Suprapubic skin (tissue), 4 donors: ENCODE data around the gene BTBD6. TPM values are rescaled to one million over a fixed set of nuclear protein-coding genes. Genes with fewer than 3 reads are reported as not detected.

Experiments
- DNase-seq, 2 donors: peaks; one replicate each; pipeline ENCODE4 v3.0.0-alpha.2; 2019; ENCODE audit warnings: low spot score in 2 of 2
- H3K27ac ChIP-seq: fragments of 200-600 bp; sonication (generic); one replicate; pipeline ENCODE4 v1.5.1; 2019
- H3K27me3 ChIP-seq: fragments of 200-600 bp; sonication (generic); one replicate; pipeline ENCODE4 v1.5.1; 2019
- H3K36me3 ChIP-seq: fragments of 200-600 bp; sonication (generic); one replicate; pipeline ENCODE4 v1.5.1; 2019
- H3K4me1 ChIP-seq: fragments of 200-600 bp; sonication (generic); one replicate; pipeline ENCODE4 v1.5.1; 2019
- H3K4me3 ChIP-seq: fragments of 200-600 bp; sonication (generic); one replicate; pipeline ENCODE4 v1.5.1; 2019; ENCODE audit warnings: mild to moderate bottlenecking
- H3K9me3 ChIP-seq: fragments of 200-600 bp; sonication (generic); one replicate; pipeline ENCODE4 v1.5.1; 2019
- EP300 ChIP-seq: sonication (generic); formaldehyde crosslinking; IDR thresholded peaks from one replicate; pipeline ENCODE4 v1.6.1; 2017; ENCODE audit warnings: antibody characterized with exemption
- POLR2A ChIP-seq, 2 donors: fragments of 450-650 bp; IDR thresholded peaks; one replicate each; pipeline ENCODE4 v1.6.1; 2017; ENCODE audit warnings: antibody characterized with exemption in 2 of 2, mild to moderate bottlenecking in 2 of 2, moderate library complexity in 2 of 2
- POLR2AphosphoS5 ChIP-seq, 3 donors: sonication (generic); formaldehyde crosslinking; IDR thresholded peaks; one replicate each; pipeline ENCODE4 v1.6.1; 2017; ENCODE audit warnings: antibody characterized with exemption in 3 of 3
- WGBS: methylation state at CpG from one replicate; pipeline ENCODE4 v1.1.5; 2018; 5-methylcytosine and 5-hydroxymethylcytosine counted together
- total RNA-seq, 4 donors: library from RNA; depleted of rRNA; stranded (reverse); fragments of >200 nt; gene quantifications; one replicate each; pipeline ENCODE4 v1.1.0, GENCODE V29; 2016
- TF ChIP-seq, protein P1 (sequence below), 2 donors: fragments of 200-600 bp in 1 of 2; fragments of 450-650 bp in 1 of 2; sonication (generic) in 1 of 2; IDR thresholded peaks; one replicate each; pipeline ENCODE4 v1.5.1; 2016 to 2019; ENCODE audit warnings: antibody characterized with exemption in 2 of 2, mild to moderate bottlenecking in 1 of 2, moderate library complexity in 1 of 2

The BTBD6 gene
- total RNA-seq, 4 donors from 2014 or later, result 38.9 to 63.7 (median 58.6) TPM

DNA sequence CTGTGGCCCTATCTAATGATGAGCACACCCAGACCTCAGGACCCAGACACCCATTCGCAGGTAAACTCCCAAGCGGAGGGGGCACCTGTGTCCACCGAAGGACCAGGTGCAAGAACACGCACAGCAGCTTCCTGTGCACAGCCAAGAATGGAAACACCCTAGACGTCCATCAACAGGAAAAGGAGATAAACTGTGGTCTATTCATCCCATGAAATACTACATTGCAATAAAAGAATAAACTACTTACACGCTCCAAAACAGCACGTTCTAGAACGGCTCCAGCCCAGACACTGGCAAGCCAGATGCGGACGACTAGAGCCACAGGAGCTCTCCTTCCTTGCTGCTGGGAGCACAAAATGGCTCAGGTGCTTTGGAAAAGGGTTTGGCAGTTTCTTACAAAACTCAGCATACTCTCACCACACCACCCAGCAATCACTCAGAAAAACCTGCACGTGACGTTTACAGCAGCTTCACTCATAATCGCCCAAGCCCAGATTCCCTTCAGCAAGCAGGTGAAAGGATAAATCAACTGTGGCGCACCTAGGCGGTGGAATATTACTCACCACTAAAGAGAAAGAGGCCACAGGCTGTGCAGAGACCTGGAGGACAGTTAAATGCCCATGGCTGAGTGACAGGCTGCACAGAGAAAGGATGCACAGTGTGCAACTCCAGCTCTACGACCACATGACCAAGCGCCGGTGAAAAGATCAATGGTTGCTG lies 31.5 kb downstream of the BTBD6 start:
- Histone ChIP-seq H3K4me1 (peaks cover 8% of the 10 kb centered on the region), H3K36me3 (peaks cover 15% of the 10 kb centered on the region)

DNA sequence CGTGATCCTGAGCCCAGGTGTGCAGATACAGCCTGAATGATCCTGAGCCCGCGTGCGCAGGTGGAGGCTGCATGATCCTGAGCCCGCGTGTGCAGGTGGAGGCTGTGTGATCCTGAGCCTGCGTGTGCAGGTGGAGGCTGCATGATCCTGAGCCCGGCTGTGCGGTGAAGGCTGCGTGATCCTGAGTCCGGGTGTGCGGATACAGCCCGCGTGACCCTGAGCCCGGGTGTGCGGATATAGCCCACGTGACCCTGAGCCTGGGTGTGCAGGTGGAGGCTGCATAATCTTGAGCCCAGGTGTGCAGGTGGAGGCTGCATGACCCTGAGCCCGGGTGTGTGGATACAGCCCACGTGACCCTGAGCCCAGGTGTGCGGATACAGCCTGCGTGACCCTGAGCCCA lies 32.2 kb downstream of the BTBD6 start:
- whole genome bisulfite sequencing, result 91% methylated on average over 14 of the region's 21 CpGs
- peaks cover 8% of the 10 kb centered on the region for H3K4me1 ChIP-seq
- TF ChIP-seq, protein P1, sequence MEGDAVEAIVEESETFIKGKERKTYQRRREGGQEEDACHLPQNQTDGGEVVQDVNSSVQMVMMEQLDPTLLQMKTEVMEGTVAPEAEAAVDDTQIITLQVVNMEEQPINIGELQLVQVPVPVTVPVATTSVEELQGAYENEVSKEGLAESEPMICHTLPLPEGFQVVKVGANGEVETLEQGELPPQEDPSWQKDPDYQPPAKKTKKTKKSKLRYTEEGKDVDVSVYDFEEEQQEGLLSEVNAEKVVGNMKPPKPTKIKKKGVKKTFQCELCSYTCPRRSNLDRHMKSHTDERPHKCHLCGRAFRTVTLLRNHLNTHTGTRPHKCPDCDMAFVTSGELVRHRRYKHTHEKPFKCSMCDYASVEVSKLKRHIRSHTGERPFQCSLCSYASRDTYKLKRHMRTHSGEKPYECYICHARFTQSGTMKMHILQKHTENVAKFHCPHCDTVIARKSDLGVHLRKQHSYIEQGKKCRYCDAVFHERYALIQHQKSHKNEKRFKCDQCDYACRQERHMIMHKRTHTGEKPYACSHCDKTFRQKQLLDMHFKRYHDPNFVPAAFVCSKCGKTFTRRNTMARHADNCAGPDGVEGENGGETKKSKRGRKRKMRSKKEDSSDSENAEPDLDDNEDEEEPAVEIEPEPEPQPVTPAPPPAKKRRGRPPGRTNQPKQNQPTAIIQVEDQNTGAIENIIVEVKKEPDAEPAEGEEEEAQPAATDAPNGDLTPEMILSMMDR (IDR thresholded peaks at IDR 0.05), result no peak
- TF ChIP-seq POLR2A (IDR thresholded peaks at IDR 0.05) (no peak), POLR2AphosphoS5 (IDR thresholded peaks at IDR 0.05) (no peak), EP300 (no peak)

More for the DNA sequence above, 31.5 kb downstream of the BTBD6 start:
- no peak for DNase-seq
- no peak overlapping the region for H3K4me3 ChIP-seq
- 90% methylated on average over 18 of the region's 18 CpGs for WGBS
- TF ChIP-seq POLR2A (IDR thresholded peaks at IDR 0.05) (no peak), POLR2AphosphoS5 (IDR thresholded peaks at IDR 0.05) (no peak), EP300 (no peak)
- TF ChIP-seq, protein P1 (IDR thresholded peaks at IDR 0.05), result no peak
- no peak overlapping the region for H3K27ac ChIP-seq
- H3K9me3 ChIP-seq, result no peaks in the 10 kb centered on the region
- H3K27me3 ChIP-seq, result no peaks in the 10 kb centered on the region

DNA sequence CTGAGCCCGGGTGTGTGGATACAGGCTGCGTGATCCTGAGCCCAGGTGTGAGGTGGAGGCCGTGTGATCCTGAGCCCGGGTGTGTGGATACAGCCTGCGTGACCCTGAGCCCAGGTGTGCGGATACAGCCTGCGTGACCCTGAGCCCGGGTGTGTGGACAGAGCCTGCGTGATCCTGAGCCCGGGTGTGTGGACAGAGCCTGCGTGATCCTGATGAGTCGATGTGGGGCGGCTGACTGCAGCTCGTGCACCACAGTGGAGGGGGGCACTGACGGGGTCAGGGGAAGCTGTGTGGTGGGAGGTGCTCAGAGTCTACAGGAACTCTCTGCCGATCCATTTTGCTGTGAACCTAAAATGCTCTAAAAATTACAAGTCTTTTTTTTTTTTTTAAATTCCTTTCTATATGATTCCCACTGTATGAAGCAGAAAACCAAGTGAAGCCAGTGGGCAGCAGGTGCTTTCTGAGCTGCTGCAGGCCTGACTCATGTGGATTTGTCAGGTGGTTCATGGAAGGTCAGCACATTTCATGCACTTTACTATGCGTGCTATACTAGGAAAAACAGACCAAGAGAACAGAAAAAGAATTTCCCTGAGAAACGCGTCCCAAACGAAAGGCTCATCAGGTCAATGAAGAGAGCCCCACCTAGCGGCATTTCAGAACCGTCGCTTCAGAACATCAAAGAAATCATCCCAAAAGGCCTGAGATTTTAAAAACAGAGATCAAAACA lies 33.2 kb downstream of the BTBD6 start:
- H3K9me3 ChIP-seq, result no peaks in the 10 kb centered on the region
- no peak for TF ChIP-seq POLR2AphosphoS5 (IDR thresholded peaks at IDR 0.05)
- TF ChIP-seq, protein P1 (IDR thresholded peaks at IDR 0.05), result peak; percentile 19 to 42
- H3K4me3 ChIP-seq, result no peak overlapping the region
- peaks cover 15% of the 10 kb centered on the region for H3K36me3 ChIP-seq
- H3K27me3 ChIP-seq, result no peaks in the 10 kb centered on the region
- DNase-seq, result no peak
- no peak overlapping the region for H3K27ac ChIP-seq
- H3K4me1 ChIP-seq, result peaks cover 8% of the 10 kb centered on the region
- 47% methylated on average over 14 of the region's 23 CpGs for WGBS

More for the DNA sequence above, 32.2 kb downstream of the BTBD6 start:
- Histone ChIP-seq H3K27ac (no peak overlapping the region), H3K4me3 (no peak overlapping the region), H3K36me3 (peaks cover 15% of the 10 kb centered on the region), H3K9me3 (no peaks in the 10 kb centered on the region), H3K27me3 (no peaks in the 10 kb centered on the region)
- DNase-seq, result no peak

DNA sequence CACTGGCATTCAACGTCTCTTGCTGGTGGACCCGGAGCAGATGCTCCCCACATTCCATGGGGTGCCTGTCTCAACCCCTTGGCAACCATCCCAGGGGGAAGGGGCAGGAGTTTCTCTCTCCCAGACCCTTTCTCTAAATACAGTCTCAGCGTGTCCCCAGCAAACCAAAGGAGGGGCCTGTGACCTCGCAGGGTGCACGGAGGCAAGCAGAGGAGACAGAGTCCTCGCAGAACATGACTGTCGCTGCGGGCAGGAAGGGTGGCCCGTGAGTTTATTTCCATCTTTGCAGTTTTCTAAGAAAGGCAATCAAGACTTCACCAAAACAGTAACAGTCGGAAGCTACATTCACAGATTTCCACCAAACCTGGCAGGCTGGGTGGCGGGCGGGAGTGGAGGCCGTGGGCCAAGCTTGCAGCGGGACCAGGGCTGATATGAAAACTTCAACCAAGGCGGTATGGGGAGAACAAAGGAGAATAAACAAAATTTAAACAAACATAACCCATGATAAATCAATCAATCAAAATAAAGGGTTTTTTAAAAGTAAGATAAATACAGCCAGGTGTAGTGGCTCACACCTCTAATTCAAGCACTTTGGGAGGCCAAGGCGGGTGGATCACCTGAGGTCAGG lies 33.9 kb downstream of the BTBD6 start:
- WGBS, result 79% methylated on average over 16 of the region's 16 CpGs
- TF ChIP-seq EP300 (no peak), POLR2A (IDR thresholded peaks at IDR 0.05) (no peak), POLR2AphosphoS5 (IDR thresholded peaks at IDR 0.05) (no peak)
- TF ChIP-seq, protein P1 (IDR thresholded peaks at IDR 0.05), result no peak
- peaks cover 15% of the 10 kb centered on the region for H3K36me3 ChIP-seq
- no peak for DNase-seq
- no peaks in the 10 kb centered on the region for H3K27me3 ChIP-seq
- H3K9me3 ChIP-seq, result no peaks in the 10 kb centered on the region
- no peak overlapping the region for H3K27ac ChIP-seq
- H3K4me3 ChIP-seq, result no peak overlapping the region
- H3K4me1 ChIP-seq, result peaks cover 8% of the 10 kb centered on the region

DNA sequence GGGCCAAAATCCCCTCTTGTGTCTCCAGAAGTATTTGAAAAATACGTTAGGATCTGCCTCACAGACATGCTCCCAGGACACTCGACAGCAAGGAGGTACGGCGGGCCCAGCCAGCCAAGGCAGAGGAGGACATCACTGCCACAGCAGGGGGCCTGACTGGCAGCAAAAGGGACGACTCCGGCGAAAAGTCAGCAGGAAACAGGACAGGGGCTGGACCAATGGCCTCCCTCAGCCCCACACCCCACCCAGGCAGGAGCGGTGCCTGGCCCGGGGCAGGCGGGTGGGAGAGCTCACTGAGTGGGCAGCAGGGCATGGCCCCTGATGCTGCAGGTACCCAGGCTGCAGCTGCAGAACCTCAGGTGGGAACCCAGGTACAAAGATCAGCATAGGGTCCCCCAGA lies 34.7 kb downstream of the BTBD6 start:
- Histone ChIP-seq H3K9me3 (no peaks in the 10 kb centered on the region), H3K4me1 (peaks cover 3% of the 10 kb centered on the region), H3K27ac (no peak overlapping the region), H3K4me3 (no peak overlapping the region), H3K27me3 (no peaks in the 10 kb centered on the region), H3K36me3 (peaks cover 15% of the 10 kb centered on the region)
- DNase-seq, result no peak
- TF ChIP-seq, protein P1 (IDR thresholded peaks at IDR 0.05), result no peak
- no peak for TF ChIP-seq POLR2AphosphoS5 (IDR thresholded peaks at IDR 0.05)
- no peak for TF ChIP-seq POLR2A (IDR thresholded peaks at IDR 0.05)
- TF ChIP-seq EP300, result no peak
- 74% methylated on average over 4 of the region's 10 CpGs for WGBS
